Thyroid gland (tissue), 4 donors: ENCODE results near the gene TNNC1.

Experiments used
- POLR2A ChIP-seq, 2 donors: fragments of 450-650 bp; IDR thresholded peaks; one replicate each; pipeline ENCODE4 v1.6.1; 2017; ENCODE audit warnings: antibody characterized with exemption in 2 of 2, mild to moderate bottlenecking in 2 of 2, moderate library complexity in 1 of 2
- TF ChIP-seq, protein P1 (sequence below), 6 experiments: fragments of 200-600 bp in 3 of 6; fragments of 450-650 bp in 3 of 6; sonication (generic) in 3 of 6; IDR thresholded peaks; one replicate each; pipeline ENCODE4 v1.5.1; 2016 to 2019; ENCODE audit warnings: antibody characterized with exemption in 6 of 6, mild to moderate bottlenecking in 2 of 6, inconsistent platforms in 1 of 6, moderate library complexity in 1 of 6

DNA sequence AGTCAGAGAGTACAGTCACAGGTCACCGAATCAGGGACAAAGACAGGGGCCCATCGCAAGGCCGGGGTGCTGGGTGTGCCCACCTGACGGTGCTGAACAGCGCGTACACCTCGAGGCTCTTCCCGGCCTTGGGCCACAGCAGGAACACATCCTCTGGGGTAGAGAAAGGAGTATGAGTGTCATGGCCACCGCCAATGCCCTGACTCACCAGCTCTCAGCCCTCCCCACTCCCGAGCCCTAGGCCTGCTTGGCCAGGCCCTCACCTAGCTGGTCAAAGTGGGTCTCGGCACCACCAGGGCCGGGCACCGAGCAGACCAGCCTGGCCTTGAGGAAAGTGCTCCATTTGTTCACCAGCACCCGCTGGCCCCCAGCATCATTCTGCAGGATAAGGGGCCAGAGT is 13.2 kb downstream of the TNNC1 start:
- TF ChIP-seq, protein P1, sequence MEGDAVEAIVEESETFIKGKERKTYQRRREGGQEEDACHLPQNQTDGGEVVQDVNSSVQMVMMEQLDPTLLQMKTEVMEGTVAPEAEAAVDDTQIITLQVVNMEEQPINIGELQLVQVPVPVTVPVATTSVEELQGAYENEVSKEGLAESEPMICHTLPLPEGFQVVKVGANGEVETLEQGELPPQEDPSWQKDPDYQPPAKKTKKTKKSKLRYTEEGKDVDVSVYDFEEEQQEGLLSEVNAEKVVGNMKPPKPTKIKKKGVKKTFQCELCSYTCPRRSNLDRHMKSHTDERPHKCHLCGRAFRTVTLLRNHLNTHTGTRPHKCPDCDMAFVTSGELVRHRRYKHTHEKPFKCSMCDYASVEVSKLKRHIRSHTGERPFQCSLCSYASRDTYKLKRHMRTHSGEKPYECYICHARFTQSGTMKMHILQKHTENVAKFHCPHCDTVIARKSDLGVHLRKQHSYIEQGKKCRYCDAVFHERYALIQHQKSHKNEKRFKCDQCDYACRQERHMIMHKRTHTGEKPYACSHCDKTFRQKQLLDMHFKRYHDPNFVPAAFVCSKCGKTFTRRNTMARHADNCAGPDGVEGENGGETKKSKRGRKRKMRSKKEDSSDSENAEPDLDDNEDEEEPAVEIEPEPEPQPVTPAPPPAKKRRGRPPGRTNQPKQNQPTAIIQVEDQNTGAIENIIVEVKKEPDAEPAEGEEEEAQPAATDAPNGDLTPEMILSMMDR (IDR thresholded peaks at IDR 0.05): no peak
- TF ChIP-seq POLR2A (IDR thresholded peaks at IDR 0.05): no peak
